Activated naive CD8-positive, alpha-beta T cell (primary cell): Measurements from ENCODE around the gene RAD51B.
A peak's percentile ranks its signal among the peaks of the same experiment; 100 is the strongest.

Experiments used
- H3K27ac Mint-ChIP-seq: one replicate; pipeline ENCODE4 v1.8.0; 2021; ENCODE audit warnings: mixed read lengths
- H3K27me3 Mint-ChIP-seq: one replicate; pipeline ENCODE4 v1.8.0; 2021; ENCODE audit warnings: mixed read lengths
- H3K36me3 Mint-ChIP-seq: one replicate; pipeline ENCODE4 v1.8.0; 2021; ENCODE audit warnings: mixed read lengths
- H3K4me1 Mint-ChIP-seq: one replicate; pipeline ENCODE4 v1.8.0; 2021; ENCODE audit warnings: low read depth, mixed read lengths
- H3K4me3 Mint-ChIP-seq: one replicate; pipeline ENCODE4 v1.8.0; 2021; ENCODE audit warnings: mild to moderate bottlenecking, mixed read lengths
- H3K9me3 Mint-ChIP-seq: one replicate; pipeline ENCODE4 v1.8.0; 2021; ENCODE audit warnings: low read depth, mixed read lengths

Gene RAD51B

GRCh38 chr14:68234101-68234905, 414.7 kb downstream of the RAD51B start:
- Mint-ChIP-seq H3K36me3 (peaks cover 4% of the 10 kb centered on the region), H3K4me3 (no peak overlapping the region), H3K27me3 (no peaks in the 10 kb centered on the region), H3K4me1 (peaks cover 10% of the 10 kb centered on the region), H3K9me3 (no peaks in the 10 kb centered on the region), H3K27ac (no peak overlapping the region)

- no peaks in the 10 kb centered on the region for H3K27me3 Mint-ChIP-seq
- no peaks in the 10 kb centered on the region for H3K9me3 Mint-ChIP-seq
- no peak overlapping the region for H3K4me3 Mint-ChIP-seq
- H3K27ac Mint-ChIP-seq, result no peak overlapping the region
- H3K36me3 Mint-ChIP-seq, result peaks cover 4% of the 10 kb centered on the region
- peaks cover 6% of the 10 kb centered on the region for H3K4me1 Mint-ChIP-seq
Observed at GRCh38 chr14:68235011-68235410, 415.4 kb downstream of the RAD51B start.

GRCh38 chr14:68236582-68237458, 417.2 kb downstream of the RAD51B start:
- H3K27me3 Mint-ChIP-seq, result no peaks in the 10 kb centered on the region
- no peak overlapping the region for H3K4me3 Mint-ChIP-seq
- no peak overlapping the region for H3K27ac Mint-ChIP-seq
- H3K9me3 Mint-ChIP-seq, result no peaks in the 10 kb centered on the region
- H3K4me1 Mint-ChIP-seq, result peaks cover 1% of the 10 kb centered on the region
- H3K36me3 Mint-ChIP-seq, result peaks cover 4% of the 10 kb centered on the region

GRCh38 chr14:68238551-68238950, 419.0 kb downstream of the RAD51B start:
- peaks cover 4% of the 10 kb centered on the region for H3K36me3 Mint-ChIP-seq
- no peaks in the 10 kb centered on the region for H3K9me3 Mint-ChIP-seq
- H3K27me3 Mint-ChIP-seq, result no peaks in the 10 kb centered on the region
- H3K4me3 Mint-ChIP-seq, result no peak overlapping the region
- no peak overlapping the region for H3K27ac Mint-ChIP-seq
- peaks cover 1% of the 10 kb centered on the region for H3K4me1 Mint-ChIP-seq

GRCh38 chr14:68238976-68239375, 419.4 kb downstream of the RAD51B start:
- Mint-ChIP-seq H3K4me3 (no peak overlapping the region), H3K27ac (peak overlapping the region; percentile 61), H3K36me3 (peaks cover 4% of the 10 kb centered on the region), H3K9me3 (no peaks in the 10 kb centered on the region), H3K27me3 (no peaks in the 10 kb centered on the region), H3K4me1 (peaks cover 1% of the 10 kb centered on the region)

GRCh38 chr14:68239988-68240771, 420.6 kb downstream of the RAD51B start:
- Mint-ChIP-seq H3K27me3 (no peaks in the 10 kb centered on the region), H3K27ac (no peak overlapping the region), H3K36me3 (peaks cover 4% of the 10 kb centered on the region), H3K4me3 (no peak overlapping the region), H3K9me3 (no peaks in the 10 kb centered on the region), H3K4me1 (peaks cover 1% of the 10 kb centered on the region)

- H3K27me3 Mint-ChIP-seq, result no peaks in the 10 kb centered on the region
- peaks cover 2% of the 10 kb centered on the region for H3K36me3 Mint-ChIP-seq
- H3K9me3 Mint-ChIP-seq, result no peaks in the 10 kb centered on the region
- no peak overlapping the region for H3K4me3 Mint-ChIP-seq
- H3K4me1 Mint-ChIP-seq, result peaks cover 1% of the 10 kb centered on the region
- H3K27ac Mint-ChIP-seq, result no peak overlapping the region
Observed at GRCh38 chr14:68241862-68242487, 422.4 kb downstream of the RAD51B start.

GRCh38 chr14:68243450-68244010, 424.0 kb downstream of the RAD51B start:
- no peak overlapping the region for H3K4me3 Mint-ChIP-seq
- no peak overlapping the region for H3K27ac Mint-ChIP-seq
- H3K36me3 Mint-ChIP-seq, result no peaks in the 10 kb centered on the region
- no peaks in the 10 kb centered on the region for H3K9me3 Mint-ChIP-seq
- H3K4me1 Mint-ChIP-seq, result peaks cover 8% of the 10 kb centered on the region
- no peaks in the 10 kb centered on the region for H3K27me3 Mint-ChIP-seq

- H3K27ac Mint-ChIP-seq, result no peak overlapping the region
- H3K36me3 Mint-ChIP-seq, result no peaks in the 10 kb centered on the region
- peaks cover 14% of the 10 kb centered on the region for H3K4me1 Mint-ChIP-seq
- H3K27me3 Mint-ChIP-seq, result no peaks in the 10 kb centered on the region
- no peak overlapping the region for H3K4me3 Mint-ChIP-seq
- H3K9me3 Mint-ChIP-seq, result no peaks in the 10 kb centered on the region
Observed at GRCh38 chr14:68244262-68244980, 424.8 kb downstream of the RAD51B start.

GRCh38 chr14:68245146-68246073, 425.8 kb downstream of the RAD51B start:
- Mint-ChIP-seq H3K27me3 (no peaks in the 10 kb centered on the region), H3K4me1 (peaks cover 23% of the 10 kb centered on the region), H3K36me3 (no peaks in the 10 kb centered on the region), H3K4me3 (no peak overlapping the region), H3K9me3 (no peaks in the 10 kb centered on the region), H3K27ac (peak overlapping the region; percentile 56)

GRCh38 chr14:68246074-68246785, 426.7 kb downstream of the RAD51B start:
- Mint-ChIP-seq H3K36me3 (no peaks in the 10 kb centered on the region), H3K4me1 (peaks cover 31% of the 10 kb centered on the region), H3K27ac (no peak overlapping the region), H3K4me3 (no peak overlapping the region), H3K9me3 (no peaks in the 10 kb centered on the region), H3K27me3 (no peaks in the 10 kb centered on the region)

GRCh38 chr14:68246786-68247105, 427.2 kb downstream of the RAD51B start:
- Mint-ChIP-seq H3K27ac (no peak overlapping the region), H3K4me1 (peaks cover 37% of the 10 kb centered on the region), H3K27me3 (no peaks in the 10 kb centered on the region), H3K4me3 (no peak overlapping the region), H3K36me3 (no peaks in the 10 kb centered on the region), H3K9me3 (no peaks in the 10 kb centered on the region)
